ENCODE results near the gene LARP6.

The LARP6 gene

DNA sequence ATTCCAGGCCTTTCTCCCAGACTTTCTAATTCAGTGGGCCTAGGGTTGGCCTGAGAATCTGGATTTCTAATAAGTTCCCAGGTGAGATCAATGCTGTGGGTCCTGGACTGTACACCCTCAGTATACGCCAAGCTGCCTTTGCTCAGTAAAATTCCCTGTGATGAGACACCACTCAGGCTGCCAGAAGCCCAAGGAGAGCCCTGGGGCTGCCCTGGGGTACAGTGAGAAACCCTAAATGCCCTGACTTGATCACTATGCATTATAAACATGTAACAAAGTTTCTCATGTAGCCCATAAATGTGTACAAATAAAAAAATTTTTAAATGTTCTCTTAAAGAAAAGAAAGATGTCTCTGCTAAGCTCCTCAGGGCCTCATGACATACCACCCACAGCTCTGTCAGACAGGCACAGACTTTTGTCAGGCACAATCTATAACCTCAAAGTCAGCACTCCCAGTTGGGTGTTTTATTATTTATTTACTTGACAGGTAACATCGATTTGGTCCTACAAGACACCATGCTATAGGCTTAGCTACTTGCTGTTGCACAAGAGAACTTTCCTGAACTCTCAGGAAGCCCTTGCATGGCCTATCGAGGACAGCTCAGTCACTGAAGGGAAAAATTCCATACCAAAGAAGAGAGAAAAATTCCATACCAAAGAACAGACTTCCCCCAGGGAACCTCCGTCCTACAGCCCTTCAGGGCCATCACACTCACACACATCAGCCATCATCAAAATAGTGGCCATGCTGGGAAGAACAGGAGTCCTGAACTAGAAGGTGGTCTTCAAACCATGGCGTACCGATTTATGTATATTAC, 22.7 kb downstream of the LARP6 start:
- TF ChIP-seq, protein P1, sequence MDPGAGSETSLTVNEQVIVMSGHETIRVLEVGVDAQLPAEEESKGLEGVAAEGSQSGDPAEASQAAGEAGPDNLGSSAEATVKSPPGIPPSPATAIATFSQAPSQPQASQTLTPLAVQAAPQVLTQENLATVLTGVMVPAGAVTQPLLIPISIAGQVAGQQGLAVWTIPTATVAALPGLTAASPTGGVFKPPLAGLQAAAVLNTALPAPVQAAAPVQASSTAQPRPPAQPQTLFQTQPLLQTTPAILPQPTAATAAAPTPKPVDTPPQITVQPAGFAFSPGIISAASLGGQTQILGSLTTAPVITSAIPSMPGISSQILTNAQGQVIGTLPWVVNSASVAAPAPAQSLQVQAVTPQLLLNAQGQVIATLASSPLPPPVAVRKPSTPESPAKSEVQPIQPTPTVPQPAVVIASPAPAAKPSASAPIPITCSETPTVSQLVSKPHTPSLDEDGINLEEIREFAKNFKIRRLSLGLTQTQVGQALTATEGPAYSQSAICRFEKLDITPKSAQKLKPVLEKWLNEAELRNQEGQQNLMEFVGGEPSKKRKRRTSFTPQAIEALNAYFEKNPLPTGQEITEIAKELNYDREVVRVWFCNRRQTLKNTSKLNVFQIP (CRISPR knock-in tag; IDR thresholded peaks at IDR 0.05; ENCODE audit: borderline replicate concordance, low read depth): no peak
- TF ChIP-seq ZNF70 (CRISPR knock-in tag; IDR thresholded peaks at IDR 0.05): no peak
- TF ChIP-seq GLIS3 (CRISPR knock-in tag; IDR thresholded peaks at IDR 0.05): no peak
- TF ChIP-seq CSDC2 (CRISPR knock-in tag; IDR thresholded peaks at IDR 0.05): no peak
- no peak for TF ChIP-seq PPARA (CRISPR knock-in tag; IDR thresholded peaks at IDR 0.05; ENCODE audit: borderline replicate concordance)
- TF ChIP-seq ZFP3 (CRISPR knock-in tag; IDR thresholded peaks at IDR 0.05): no peak
- TF ChIP-seq ZC3H10 (CRISPR knock-in tag; IDR thresholded peaks at IDR 0.05): no peak
- no peak for TF ChIP-seq RARB (CRISPR knock-in tag; IDR thresholded peaks at IDR 0.05)
- no peak for TF ChIP-seq TSHZ2 (CRISPR knock-in tag; IDR thresholded peaks at IDR 0.05)
- no peak for TF ChIP-seq ZNF565 (CRISPR knock-in tag; conservative IDR thresholded peaks at IDR 0.05; ENCODE audit: low read depth)
- no peak for TF ChIP-seq CREB5 (CRISPR knock-in tag; IDR thresholded peaks at IDR 0.05; ENCODE audit: low read depth)
- no peak for TF ChIP-seq OSR1 (CRISPR knock-in tag; IDR thresholded peaks at IDR 0.05)
- no peak for TF ChIP-seq ZNF8 (CRISPR knock-in tag; IDR thresholded peaks at IDR 0.05)
- TF ChIP-seq, protein P2, sequence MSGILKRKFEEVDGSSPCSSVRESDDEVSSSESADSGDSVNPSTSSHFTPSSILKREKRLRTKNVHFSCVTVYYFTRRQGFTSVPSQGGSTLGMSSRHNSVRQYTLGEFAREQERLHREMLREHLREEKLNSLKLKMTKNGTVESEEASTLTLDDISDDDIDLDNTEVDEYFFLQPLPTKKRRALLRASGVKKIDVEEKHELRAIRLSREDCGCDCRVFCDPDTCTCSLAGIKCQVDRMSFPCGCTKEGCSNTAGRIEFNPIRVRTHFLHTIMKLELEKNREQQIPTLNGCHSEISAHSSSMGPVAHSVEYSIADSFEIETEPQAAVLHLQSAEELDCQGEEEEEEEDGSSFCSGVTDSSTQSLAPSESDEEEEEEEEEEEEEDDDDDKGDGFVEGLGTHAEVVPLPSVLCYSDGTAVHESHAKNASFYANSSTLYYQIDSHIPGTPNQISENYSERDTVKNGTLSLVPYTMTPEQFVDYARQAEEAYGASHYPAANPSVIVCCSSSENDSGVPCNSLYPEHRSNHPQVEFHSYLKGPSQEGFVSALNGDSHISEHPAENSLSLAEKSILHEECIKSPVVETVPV (CRISPR knock-in tag; IDR thresholded peaks at IDR 0.05): no peak
- no peak for TF ChIP-seq ZFP30 (CRISPR knock-in tag; IDR thresholded peaks at IDR 0.05)
- TF ChIP-seq TOX (CRISPR knock-in tag; IDR thresholded peaks at IDR 0.05; ENCODE audit: borderline replicate concordance): no peak
- TF ChIP-seq ARNTL (CRISPR knock-in tag; IDR thresholded peaks at IDR 0.05; ENCODE audit: borderline replicate concordance, low read depth): no peak
- no peak for TF ChIP-seq ISL1 (CRISPR knock-in tag; IDR thresholded peaks at IDR 0.05)
- ATAC-seq: no peak

DNA sequence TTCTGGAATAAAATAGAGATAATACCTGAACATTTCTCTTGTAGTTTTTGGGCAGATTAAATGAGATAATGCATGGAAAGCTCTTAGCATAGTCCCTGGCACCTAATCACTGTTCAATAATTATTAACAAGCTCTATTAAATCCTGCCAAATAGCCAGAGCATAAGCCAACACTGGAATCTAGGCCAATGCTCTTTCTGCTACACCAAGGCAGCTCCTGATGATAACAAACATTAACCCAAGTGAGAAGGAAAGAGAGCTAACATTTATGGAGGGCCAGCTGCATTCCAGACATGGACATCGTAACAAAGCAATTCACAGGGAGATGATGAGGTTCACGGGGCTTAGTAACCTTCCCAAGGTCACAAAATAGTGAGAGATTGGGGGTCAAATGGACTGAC, 23.3 kb downstream of the LARP6 start:
- no peak for TF ChIP-seq ZNF8 (CRISPR knock-in tag; IDR thresholded peaks at IDR 0.05)
- TF ChIP-seq OSR1 (CRISPR knock-in tag; IDR thresholded peaks at IDR 0.05): no peak
- TF ChIP-seq TOX (CRISPR knock-in tag; IDR thresholded peaks at IDR 0.05; ENCODE audit: borderline replicate concordance): no peak
- TF ChIP-seq TCF4 (CRISPR knock-in tag; IDR thresholded peaks at IDR 0.05; ENCODE audit: borderline replicate concordance): no peak
- no peak for TF ChIP-seq BACH2 (CRISPR knock-in tag; IDR thresholded peaks at IDR 0.05; ENCODE audit: borderline replicate concordance)
- TF ChIP-seq, protein P2 (CRISPR knock-in tag; IDR thresholded peaks at IDR 0.05): no peak
- no peak for TF ChIP-seq SNAI2 (CRISPR knock-in tag; IDR thresholded peaks at IDR 0.05)
- TF ChIP-seq CREB5 (CRISPR knock-in tag; IDR thresholded peaks at IDR 0.05; ENCODE audit: low read depth): no peak
- TF ChIP-seq PPARA (CRISPR knock-in tag; IDR thresholded peaks at IDR 0.05; ENCODE audit: borderline replicate concordance): no peak
- TF ChIP-seq ZC3H10 (CRISPR knock-in tag; IDR thresholded peaks at IDR 0.05): no peak
- no peak for ATAC-seq
